Muscle layer of duodenum (tissue), 2 donors: ENCODE results near the gene ASCC1.

ENCODE experiments used
- H3K27ac ChIP-seq: one replicate; pipeline ENCODE4 v1.7.0; 2013; ENCODE audit warnings: mild to moderate bottlenecking, low read length
- H3K27me3 ChIP-seq: one replicate; pipeline ENCODE4 v1.7.0; 2013; ENCODE audit warnings: low read depth, mild to moderate bottlenecking, control low read depth, low read length
- H3K36me3 ChIP-seq, 2 donors: one replicate each; pipeline ENCODE4 v1.7.0; 2013; ENCODE audit warnings: low read length in 2 of 2, control low read depth in 1 of 2, mild to moderate bottlenecking in 1 of 2; ENCODE audit not compliant: insufficient read depth in 2 of 2, control insufficient read depth in 1 of 2
- H3K4me1 ChIP-seq, 2 donors: one replicate each; pipeline ENCODE4 v1.7.0; 2013; ENCODE audit warnings: low read length in 2 of 2, mild to moderate bottlenecking in 2 of 2, control low read depth in 1 of 2, moderate library complexity in 1 of 2; ENCODE audit not compliant: insufficient read depth in 2 of 2, control insufficient read depth in 1 of 2
- H3K4me3 ChIP-seq, 2 donors: one replicate each; pipeline ENCODE4 v1.7.0; 2013; ENCODE audit warnings: low read length in 2 of 2, low read depth in 1 of 2, mild to moderate bottlenecking in 1 of 2
- H3K9me3 ChIP-seq, 2 donors: one replicate each; pipeline ENCODE4 v1.7.0; 2013; ENCODE audit warnings: low read length in 2 of 2, control low read depth in 1 of 2, mild to moderate bottlenecking in 1 of 2; ENCODE audit not compliant: control insufficient read depth in 1 of 2
- donor health status: healthy.

ASCC1 gene, protein sequence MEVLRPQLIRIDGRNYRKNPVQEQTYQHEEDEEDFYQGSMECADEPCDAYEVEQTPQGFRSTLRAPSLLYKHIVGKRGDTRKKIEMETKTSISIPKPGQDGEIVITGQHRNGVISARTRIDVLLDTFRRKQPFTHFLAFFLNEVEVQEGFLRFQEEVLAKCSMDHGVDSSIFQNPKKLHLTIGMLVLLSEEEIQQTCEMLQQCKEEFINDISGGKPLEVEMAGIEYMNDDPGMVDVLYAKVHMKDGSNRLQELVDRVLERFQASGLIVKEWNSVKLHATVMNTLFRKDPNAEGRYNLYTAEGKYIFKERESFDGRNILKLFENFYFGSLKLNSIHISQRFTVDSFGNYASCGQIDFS

DNA sequence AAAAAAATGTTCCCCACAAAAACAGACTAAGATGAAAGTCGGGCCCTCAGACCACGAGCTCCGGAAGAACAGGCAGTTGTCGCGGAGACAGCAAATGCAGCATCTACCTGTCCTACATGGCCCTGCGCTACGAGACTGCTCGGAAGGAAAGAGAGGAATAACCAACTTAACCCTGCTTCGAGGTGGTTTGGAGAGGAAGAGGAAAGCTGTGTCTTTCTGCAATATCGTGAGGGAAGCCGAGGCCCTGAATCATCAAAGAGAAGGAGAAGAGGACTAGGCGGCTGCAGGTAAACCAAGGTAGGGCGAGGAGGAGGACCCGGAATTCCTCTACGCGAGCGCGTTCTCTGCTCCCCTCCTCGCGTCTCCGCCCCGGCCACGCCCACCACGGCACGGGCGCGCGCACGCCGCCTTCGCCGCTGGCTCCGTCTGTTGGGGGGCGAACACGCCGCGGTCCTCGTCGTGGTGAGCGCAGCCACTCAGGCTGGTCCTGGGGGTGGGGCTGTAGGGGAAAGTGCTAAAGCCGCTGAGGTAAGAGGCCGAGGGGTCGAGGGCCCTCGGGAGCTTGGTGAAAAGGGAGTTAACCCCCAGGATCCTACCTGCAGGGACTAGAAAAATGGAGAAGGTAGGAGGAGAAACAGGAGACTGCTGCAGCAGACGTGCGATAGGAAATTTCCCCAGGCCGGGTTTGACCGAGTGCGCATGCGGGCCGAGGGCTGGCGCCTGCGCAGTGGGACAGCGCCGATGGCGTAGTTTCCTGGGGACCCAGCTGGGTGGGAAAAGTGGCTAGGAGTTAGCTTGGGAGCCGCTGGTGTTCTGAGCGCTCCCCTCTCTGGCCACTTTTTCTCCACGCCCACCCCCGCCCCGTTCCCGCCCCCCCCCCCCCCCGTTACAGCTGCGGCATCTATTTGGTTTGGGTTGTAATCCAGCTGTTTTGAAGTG lies at the start of gene ASCC1, which contains the start of gene ANAPC16:
Gene ASCC1, minus strand, starts transcription at position 666 of the 939 bp plus-strand sequence. CDS start 2,978 bp downstream, outside the sequence.
Gene ANAPC16, plus strand, starts transcription at position 402 of the 939 bp plus-strand sequence. CDS start 7,903 bp downstream, outside the sequence.
- no peaks in the 10 kb centered on the region for H3K27me3 ChIP-seq
- no peaks in the 10 kb centered on the region for H3K9me3 ChIP-seq
- H3K4me3 ChIP-seq, result peak within 1 kb of the TSS; percentile 90 to 94
- peaks cover 5 to 44% of the 10 kb centered on the region in 2 donors for H3K4me1 ChIP-seq
- H3K27ac ChIP-seq, result peak within 1 kb of the TSS; percentile 99
- peaks cover 2% of the 10 kb centered on the region in 2 donors for H3K36me3 ChIP-seq

DNA sequence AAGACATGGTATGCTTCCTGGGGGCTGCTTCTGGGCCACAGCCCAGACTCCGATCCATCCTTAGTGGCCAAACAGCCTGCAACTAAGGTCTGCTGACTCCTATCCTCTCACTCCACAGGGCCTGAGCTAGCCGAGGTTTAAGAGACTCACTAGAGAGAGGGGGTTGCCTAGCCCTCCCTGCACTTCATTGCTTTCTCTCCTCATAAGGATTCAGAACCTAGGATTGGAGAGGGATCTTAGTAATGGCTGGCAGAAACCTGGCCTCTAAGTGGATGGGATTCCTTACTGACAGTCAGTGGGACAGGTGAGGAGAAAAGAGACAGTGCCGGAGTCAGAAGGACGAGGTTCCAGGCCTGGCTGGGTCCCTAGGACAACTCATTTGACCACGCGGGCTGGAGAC lies 49.4 kb upstream of the ASCC1 start:
- Histone ChIP-seq H3K27me3 (no peaks in the 10 kb centered on the region), H3K9me3 (no peaks in the 10 kb centered on the region), H3K27ac (no peak overlapping the region), H3K4me1 (peaks cover 7 to 15% of the 10 kb centered on the region in 2 donors), H3K4me3 (no peak overlapping the region), H3K36me3 (no peaks in the 10 kb centered on the region)

DNA sequence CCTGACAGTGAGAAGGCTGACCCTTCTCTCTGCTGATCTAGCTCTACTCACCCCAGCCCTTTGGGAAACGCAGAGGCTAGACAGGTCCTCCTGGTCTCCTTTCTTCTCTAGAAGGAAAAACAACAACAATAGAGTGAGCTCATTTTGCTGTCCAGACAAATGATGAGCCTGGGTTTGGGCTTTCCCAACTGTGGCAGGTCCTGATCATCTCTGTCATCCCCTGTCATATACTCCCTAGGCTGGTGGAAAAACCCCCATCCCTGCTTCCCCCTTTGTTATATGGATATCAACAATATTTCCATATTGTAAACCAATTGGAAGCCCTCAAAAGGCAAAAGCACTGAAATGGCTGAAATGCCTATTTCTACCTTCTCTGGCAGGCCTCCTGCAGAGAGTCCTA lies 48.5 kb upstream of the ASCC1 start:
- Histone ChIP-seq H3K27me3 (no peaks in the 10 kb centered on the region), H3K36me3 (no peaks in the 10 kb centered on the region), H3K4me3 (no peak overlapping the region), H3K9me3 (no peaks in the 10 kb centered on the region), H3K4me1 (peaks cover 16 to 24% of the 10 kb centered on the region in 2 donors), H3K27ac (no peak overlapping the region)

DNA sequence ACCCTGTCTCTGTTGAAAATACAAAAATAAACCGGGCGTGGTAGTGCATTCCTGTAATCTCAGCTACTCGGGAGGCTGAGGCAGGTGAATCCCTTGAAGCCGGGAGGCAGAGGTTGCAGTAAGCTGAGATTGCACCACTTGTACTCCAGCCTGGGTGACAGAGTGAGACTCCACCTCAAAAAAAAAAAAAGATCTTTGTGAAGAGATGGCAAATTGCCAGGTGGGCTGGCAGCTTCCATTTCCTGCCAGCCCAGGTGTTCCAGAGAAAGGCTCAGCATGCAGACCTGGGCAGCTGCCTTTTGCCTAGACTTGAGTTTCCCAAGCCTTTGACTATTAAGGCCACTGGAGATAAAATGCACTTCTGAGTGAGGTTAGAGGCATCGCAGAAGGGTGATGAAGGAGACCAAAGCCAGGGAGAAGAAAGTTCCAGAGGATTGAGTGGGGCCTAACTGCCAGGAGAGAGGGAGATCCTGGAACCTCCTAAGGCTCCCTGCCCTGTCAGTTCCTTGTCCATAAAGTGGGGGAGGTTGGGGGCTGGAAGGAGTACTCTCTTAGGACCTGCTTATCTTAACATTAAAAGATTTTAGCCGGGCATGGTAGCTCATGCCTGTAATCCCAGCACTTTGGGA lies 47.7 kb upstream of the ASCC1 start:
- H3K4me3 ChIP-seq, result no peak overlapping the region
- peaks cover 19 to 33% of the 10 kb centered on the region in 2 donors for H3K4me1 ChIP-seq
- H3K9me3 ChIP-seq, result no peaks in the 10 kb centered on the region
- H3K27me3 ChIP-seq, result no peaks in the 10 kb centered on the region
- no peak overlapping the region for H3K27ac ChIP-seq
- no peaks in the 10 kb centered on the region for H3K36me3 ChIP-seq

DNA sequence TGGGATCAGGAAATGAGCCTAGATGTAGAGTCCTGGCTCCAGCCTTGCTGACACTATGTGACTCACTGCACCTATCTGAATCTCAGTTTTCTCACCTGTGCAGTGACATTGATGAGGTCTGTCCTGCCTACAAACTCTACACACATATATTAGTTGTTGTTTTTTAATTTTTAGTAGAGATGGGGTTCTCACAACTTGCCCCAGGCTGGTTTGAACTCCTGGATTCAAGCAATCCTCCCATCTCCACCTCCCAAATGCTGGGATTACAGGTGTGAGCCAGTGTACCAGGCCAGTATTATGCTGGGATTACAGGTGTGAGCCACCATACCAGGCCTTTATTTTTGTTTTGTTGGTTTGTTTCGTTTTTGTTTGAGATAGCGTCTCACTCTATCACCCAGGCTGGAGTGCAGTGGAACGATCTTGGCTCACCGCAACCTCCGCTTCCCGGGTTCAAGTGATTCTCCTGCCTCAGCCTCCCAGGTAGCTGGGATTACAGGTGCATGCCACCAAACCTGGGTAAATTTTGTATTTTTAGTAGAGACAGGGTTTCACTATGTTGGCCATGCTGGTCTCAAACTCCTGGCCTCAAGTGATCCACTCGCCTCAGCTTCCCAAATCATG lies 45.8 kb upstream of the ASCC1 start:
- Histone ChIP-seq H3K36me3 (no peaks in the 10 kb centered on the region), H3K27ac (peak overlapping the region; percentile 95), H3K4me1 (peaks cover 25 to 34% of the 10 kb centered on the region in 2 donors), H3K4me3 (peak overlapping the region in 1 of 2 donors; percentile 58), H3K9me3 (no peaks in the 10 kb centered on the region), H3K27me3 (no peaks in the 10 kb centered on the region)

DNA sequence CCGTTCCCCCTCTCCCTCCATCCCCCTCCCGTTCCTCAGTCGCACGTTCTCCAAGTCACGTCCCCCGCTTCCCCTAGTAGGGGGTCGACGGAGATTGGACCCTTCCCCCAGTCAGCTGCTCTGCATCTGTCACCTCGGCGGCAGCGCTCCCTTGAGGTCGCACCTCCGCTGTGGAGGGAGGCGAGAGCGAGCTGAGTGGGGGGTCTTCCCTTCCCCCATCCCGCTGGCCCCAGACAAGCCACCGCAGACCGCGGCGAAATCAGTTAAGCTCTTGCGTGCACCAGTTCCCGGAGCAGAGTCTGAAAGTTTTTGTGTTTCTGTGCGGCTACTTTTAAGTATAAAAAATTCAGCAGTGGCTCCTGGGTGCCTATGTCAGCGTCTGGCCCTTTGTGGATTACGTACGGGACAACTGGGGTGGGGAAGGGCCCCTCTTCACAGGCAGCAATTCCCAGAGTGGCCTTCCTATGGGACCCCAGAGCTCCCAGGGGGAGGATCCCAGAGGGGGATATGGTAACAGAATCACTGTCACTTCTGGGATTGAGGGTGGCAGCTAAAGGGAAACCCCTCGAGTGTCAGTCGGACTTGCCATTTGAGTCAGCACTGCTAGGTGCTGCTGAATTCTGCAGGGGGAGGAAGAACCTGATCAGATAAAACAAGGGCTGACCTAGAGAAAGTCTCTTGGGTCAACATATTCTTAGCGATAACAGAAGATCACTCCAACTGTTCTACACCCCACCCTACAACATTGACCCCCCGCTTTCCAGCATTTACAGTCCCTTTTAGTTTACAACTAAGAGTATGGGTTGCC lies 45.1 kb upstream of the ASCC1 start:
- Histone ChIP-seq H3K36me3 (no peaks in the 10 kb centered on the region), H3K4me3 (peak overlapping the region; percentile 58 to 79)

DNA sequence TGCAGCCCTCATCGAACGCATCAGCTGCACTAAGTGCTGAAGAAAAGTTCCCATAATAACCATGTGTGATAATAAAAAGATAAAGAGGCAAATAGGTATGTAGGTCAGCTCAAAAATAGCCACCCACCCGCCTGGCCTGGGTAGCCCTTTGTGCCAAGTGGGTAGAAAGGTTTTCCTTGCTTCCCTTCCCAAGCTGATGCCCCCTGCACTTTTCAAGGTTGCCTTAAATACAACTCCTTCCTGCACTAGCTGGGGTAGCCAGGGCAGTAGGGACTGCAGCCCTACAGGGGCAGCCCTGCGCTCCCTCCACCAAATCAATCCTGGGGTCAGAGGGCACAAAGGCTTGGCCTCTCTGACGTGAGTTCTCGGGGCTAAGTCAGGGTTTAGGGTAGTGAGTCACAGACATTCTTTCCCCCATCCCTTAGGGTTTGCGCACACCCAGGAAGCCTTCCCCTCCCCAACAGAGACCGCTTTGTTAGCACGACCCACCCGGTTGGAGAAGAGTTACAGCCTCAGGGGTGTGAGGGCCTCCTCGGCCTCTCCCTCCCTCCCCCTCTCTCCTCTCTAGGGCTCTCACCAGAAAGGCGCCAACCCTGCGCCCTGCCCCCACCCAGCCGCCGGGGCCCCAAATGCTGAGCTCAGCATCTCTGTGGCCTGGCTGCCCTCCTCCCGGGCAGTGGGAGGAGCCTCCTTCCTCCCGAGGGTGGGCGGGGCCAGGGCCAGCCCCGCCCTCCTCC lies 44.3 kb upstream of the ASCC1 start:
- no peaks in the 10 kb centered on the region for H3K9me3 ChIP-seq
- H3K27me3 ChIP-seq, result no peaks in the 10 kb centered on the region
- H3K4me3 ChIP-seq, result peak overlapping the region; percentile 58 to 79
- no peaks in the 10 kb centered on the region for H3K36me3 ChIP-seq
- H3K4me1 ChIP-seq, result peaks cover 30 to 45% of the 10 kb centered on the region in 2 donors
- peak overlapping the region; percentile 95 for H3K27ac ChIP-seq

More for the DNA sequence above, 45.1 kb upstream of the ASCC1 start:
- Histone ChIP-seq H3K27ac (peak overlapping the region; percentile 95), H3K9me3 (no peaks in the 10 kb centered on the region), H3K4me1 (peaks cover 27 to 37% of the 10 kb centered on the region in 2 donors), H3K27me3 (no peaks in the 10 kb centered on the region)

DNA sequence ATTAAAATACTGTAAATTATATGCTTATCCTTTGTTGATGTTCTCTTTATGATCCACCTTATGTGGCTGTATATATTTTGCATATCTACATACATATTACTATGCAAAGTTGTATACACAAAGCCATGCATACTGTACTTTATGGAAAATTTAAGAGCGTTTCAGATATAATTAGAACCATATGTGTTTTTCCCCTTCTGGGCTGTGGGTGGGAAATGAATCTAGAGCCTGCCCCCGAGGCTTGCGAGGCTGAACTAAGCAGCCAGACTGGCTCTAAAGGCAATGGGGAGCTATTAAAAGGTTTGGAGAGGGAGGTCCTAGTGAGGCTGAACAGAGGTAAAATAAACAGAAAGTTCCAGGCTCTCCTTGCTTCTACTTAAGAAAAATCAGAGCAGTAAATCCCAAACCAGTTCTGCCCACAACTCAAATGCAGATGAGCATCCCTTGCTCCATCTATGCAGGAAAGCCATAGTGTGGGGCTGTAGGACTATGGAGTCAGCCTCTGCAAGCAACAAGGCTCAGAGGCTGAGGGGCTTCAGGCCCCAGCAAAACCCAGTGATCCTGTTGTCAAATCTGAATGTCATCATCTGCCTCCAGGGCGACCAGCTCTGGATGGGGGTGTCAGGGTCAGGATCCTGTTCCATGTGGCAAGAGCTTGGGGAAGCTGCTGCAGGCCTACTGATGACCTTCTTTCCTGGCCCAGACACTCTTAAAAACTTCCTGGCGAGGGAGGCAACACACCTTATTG lies 43.6 kb upstream of the ASCC1 start:
- no peaks in the 10 kb centered on the region for H3K36me3 ChIP-seq
- no peaks in the 10 kb centered on the region for H3K27me3 ChIP-seq
- no peaks in the 10 kb centered on the region for H3K9me3 ChIP-seq
- H3K4me3 ChIP-seq, result no peak overlapping the region
- H3K27ac ChIP-seq, result peak overlapping the region; percentile 95
- peaks cover 37 to 53% of the 10 kb centered on the region in 2 donors for H3K4me1 ChIP-seq

DNA sequence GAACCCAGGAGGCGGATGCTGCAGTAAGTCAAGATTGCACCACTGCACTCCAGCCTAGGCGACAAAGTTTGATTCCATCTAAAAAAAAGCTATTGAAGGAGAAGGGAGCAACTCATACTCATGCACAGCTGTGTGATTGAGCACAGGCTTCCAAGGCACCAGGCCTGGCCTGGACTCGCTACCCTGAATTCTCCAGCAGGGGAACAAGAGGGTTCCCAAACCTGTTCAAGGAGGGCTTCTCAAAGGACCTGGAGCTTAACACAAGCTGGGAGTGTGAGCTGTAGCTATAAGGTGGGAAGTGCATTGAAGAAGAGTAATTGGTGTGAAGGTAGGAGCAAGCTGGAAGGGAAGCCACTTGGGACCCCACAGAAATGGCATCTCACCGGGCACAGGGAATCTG lies 42.5 kb upstream of the ASCC1 start:
- Histone ChIP-seq H3K36me3 (no peaks in the 10 kb centered on the region), H3K27ac (no peak overlapping the region), H3K4me1 (peaks cover 39 to 56% of the 10 kb centered on the region in 2 donors), H3K9me3 (no peaks in the 10 kb centered on the region), H3K27me3 (no peaks in the 10 kb centered on the region), H3K4me3 (no peak overlapping the region)
